Upper lobe of left lung (tissue), 4 donors: ENCODE results near the gene TMEM135.

Source experiments
- EP300 ChIP-seq, 4 donors: sonication (generic); formaldehyde crosslinking; IDR thresholded peaks; one replicate each; pipeline ENCODE4 v1.5.1; 2017; ENCODE audit warnings: antibody characterized with exemption in 4 of 4, control low read depth in 2 of 4
- POLR2A ChIP-seq, 4 donors: fragments of 450-650 bp; IDR thresholded peaks; one replicate each; pipeline ENCODE4 v1.5.1; 2016 to 2017; ENCODE audit warnings: antibody characterized with exemption in 4 of 4, mild to moderate bottlenecking in 2 of 4
- POLR2AphosphoS5 ChIP-seq, 2 donors: sonication (generic); formaldehyde crosslinking; IDR thresholded peaks; one replicate each; pipeline ENCODE4 v1.5.1; 2017; ENCODE audit warnings: antibody characterized with exemption in 2 of 2
- TF ChIP-seq, protein P1 (sequence below), 6 experiments: fragments of 450-650 bp in 4 of 6; fragments of 200-600 bp in 2 of 6; sonication (generic) in 2 of 6; IDR thresholded peaks; one replicate each; pipeline ENCODE4 v1.5.1; 2016 to 2019; ENCODE audit warnings: antibody characterized with exemption in 6 of 6

DNA sequence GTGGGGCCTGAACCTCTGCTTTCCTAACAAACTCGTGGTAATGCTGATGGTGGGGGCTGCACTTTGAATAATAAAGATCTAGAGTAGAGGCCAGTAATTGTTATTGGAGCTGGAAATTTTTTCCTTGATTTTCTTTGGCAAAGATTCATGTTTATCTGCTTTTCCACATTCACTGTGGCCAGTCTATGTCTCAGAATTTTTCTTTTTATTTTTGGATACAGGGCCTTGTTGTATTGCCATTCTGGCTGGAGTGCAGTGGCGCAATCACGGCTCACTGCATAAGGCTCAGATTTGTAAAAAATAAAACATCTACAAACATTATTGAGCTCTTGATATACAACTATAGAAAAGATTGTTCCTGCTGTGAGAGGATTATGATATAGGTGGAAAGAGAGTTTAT lies 1.6 kb downstream of the TMEM135 start:
- TF ChIP-seq POLR2A (IDR thresholded peaks at IDR 0.05) (no peak), EP300 (IDR thresholded peaks at IDR 0.05) (no peak), POLR2AphosphoS5 (IDR thresholded peaks at IDR 0.05) (no peak)
- TF ChIP-seq, protein P1, sequence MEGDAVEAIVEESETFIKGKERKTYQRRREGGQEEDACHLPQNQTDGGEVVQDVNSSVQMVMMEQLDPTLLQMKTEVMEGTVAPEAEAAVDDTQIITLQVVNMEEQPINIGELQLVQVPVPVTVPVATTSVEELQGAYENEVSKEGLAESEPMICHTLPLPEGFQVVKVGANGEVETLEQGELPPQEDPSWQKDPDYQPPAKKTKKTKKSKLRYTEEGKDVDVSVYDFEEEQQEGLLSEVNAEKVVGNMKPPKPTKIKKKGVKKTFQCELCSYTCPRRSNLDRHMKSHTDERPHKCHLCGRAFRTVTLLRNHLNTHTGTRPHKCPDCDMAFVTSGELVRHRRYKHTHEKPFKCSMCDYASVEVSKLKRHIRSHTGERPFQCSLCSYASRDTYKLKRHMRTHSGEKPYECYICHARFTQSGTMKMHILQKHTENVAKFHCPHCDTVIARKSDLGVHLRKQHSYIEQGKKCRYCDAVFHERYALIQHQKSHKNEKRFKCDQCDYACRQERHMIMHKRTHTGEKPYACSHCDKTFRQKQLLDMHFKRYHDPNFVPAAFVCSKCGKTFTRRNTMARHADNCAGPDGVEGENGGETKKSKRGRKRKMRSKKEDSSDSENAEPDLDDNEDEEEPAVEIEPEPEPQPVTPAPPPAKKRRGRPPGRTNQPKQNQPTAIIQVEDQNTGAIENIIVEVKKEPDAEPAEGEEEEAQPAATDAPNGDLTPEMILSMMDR (IDR thresholded peaks at IDR 0.05), result no peak
